Endothelial cell of umbilical vein (primary cell): ENCODE measurements around the gene ATP1A4.

Source experiments
- EZH2 ChIP-seq: IDR thresholded peaks from 2 replicates; pipeline ENCODE4 v1.6.1; 2012; ENCODE audit warnings: borderline replicate concordance, low read depth, mild to moderate bottlenecking, moderate library complexity, low read length, inconsistent platforms; ENCODE audit not compliant: severe bottlenecking
- MAX ChIP-seq: IDR thresholded peaks from 2 replicates; pipeline ENCODE4 v1.6.1; 2011; ENCODE audit not compliant: insufficient read depth, insufficient read length
- POLR2A ChIP-seq: IDR thresholded peaks from 2 replicates; pipeline ENCODE4 v1.6.1; 2012; ENCODE audit warnings: low read depth, mild to moderate bottlenecking, control low read depth, low read length
- TF ChIP-seq, protein P1 (sequence below), 2 donors: IDR thresholded peaks; 1 replicate in 1 of 2; 2 replicates in 1 of 2; pipeline ENCODE4 v1.5.1; 2011; ENCODE audit warnings: low read length in 2 of 2, mild to moderate bottlenecking in 2 of 2, moderate library complexity in 2 of 2, control low read depth in 1 of 2, inconsistent platforms in 1 of 2, low read depth in 1 of 2; ENCODE audit not compliant: insufficient read depth in 1 of 2; ENCODE audit errors: extremely low read depth in 1 of 2

DNA sequence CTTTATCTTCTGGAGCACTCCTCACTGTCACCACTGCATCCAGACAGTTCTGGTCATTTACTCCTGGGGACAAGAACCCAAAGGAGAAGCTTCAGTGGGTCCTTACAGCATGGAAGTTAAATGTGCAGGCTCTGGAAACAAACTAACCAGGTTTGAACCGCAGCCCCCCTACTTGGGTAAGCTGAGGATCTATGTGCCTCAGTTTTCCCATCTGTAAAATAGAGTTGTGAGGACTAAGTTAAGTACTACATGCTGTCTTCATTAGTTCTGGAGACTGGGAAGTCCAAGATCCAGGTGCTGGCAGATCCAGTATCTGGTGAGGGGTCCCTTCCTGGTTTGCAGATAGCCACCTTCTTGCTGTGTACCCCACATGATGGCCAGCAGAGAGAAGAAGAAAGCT, 43.9 kb upstream of the ATP1A4 start:
- TF ChIP-seq POLR2A (no peak), MAX (no peak), EZH2 (no peak)
- TF ChIP-seq, protein P1, sequence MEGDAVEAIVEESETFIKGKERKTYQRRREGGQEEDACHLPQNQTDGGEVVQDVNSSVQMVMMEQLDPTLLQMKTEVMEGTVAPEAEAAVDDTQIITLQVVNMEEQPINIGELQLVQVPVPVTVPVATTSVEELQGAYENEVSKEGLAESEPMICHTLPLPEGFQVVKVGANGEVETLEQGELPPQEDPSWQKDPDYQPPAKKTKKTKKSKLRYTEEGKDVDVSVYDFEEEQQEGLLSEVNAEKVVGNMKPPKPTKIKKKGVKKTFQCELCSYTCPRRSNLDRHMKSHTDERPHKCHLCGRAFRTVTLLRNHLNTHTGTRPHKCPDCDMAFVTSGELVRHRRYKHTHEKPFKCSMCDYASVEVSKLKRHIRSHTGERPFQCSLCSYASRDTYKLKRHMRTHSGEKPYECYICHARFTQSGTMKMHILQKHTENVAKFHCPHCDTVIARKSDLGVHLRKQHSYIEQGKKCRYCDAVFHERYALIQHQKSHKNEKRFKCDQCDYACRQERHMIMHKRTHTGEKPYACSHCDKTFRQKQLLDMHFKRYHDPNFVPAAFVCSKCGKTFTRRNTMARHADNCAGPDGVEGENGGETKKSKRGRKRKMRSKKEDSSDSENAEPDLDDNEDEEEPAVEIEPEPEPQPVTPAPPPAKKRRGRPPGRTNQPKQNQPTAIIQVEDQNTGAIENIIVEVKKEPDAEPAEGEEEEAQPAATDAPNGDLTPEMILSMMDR (IDR thresholded peaks at IDR 0.05; ENCODE audit: extremely low read depth in 1 of 2, insufficient read depth in 1 of 2, low read depth in 1 of 2, low read length in 2 of 2), result no peak
